Mesenchymal stem cell (in vitro differentiated cells and primary cell): Measurements from ENCODE around the gene FIP1L1.
A peak's percentile ranks its signal among the peaks of the same experiment; 100 is the strongest.
"Not testable (repeated sequence)": the region's sequence is repeated elsewhere in the genome, so short reads cannot be mapped to it uniquely, and the experiment has no call there.

Source experiments
- DNase-seq: peaks from one replicate; pipeline ENCODE4 v3.0.0-alpha.2; 2013
- H2AFZ ChIP-seq: one replicate; pipeline ENCODE4 v1.6.1; 2013; ENCODE audit warnings: low read depth, mild to moderate bottlenecking, control low read depth, inconsistent platforms, low read length, moderate library complexity
- H2AK5ac ChIP-seq: 2 replicates; pipeline ENCODE4 v1.6.1; 2013; ENCODE audit warnings: low read length, moderate library complexity, mild to moderate bottlenecking, inconsistent platforms; ENCODE audit not compliant: severe bottlenecking
- H2BK120ac ChIP-seq: one replicate; pipeline ENCODE4 v1.6.1; 2013; ENCODE audit warnings: low read depth, mild to moderate bottlenecking, inconsistent platforms, low read length, moderate library complexity
- H2BK12ac ChIP-seq, 2 experiments: one replicate each; pipeline ENCODE4 v1.6.1; 2013; ENCODE audit warnings: inconsistent platforms in 2 of 2, low read length in 2 of 2, mild to moderate bottlenecking in 2 of 2, moderate library complexity in 2 of 2, control low read depth in 1 of 2
- H2BK15ac ChIP-seq: one replicate; pipeline ENCODE4 v1.6.1; 2013; ENCODE audit warnings: mild to moderate bottlenecking, low read depth, inconsistent platforms; ENCODE audit not compliant: poor library complexity, severe bottlenecking
- H2BK5ac ChIP-seq: 2 replicates; pipeline ENCODE4 v1.6.1; 2013; ENCODE audit warnings: low read depth, mild to moderate bottlenecking, low read length, control low read depth, inconsistent platforms; ENCODE audit not compliant: poor library complexity, severe bottlenecking
- H3K14ac ChIP-seq, 2 experiments: one replicate each; pipeline ENCODE4 v1.6.1; 2013; ENCODE audit warnings: inconsistent platforms in 2 of 2, low read length in 2 of 2, control low read depth in 1 of 2, mild to moderate bottlenecking in 1 of 2, moderate library complexity in 1 of 2
- H3K18ac ChIP-seq, 2 experiments: one replicate each; pipeline ENCODE4 v1.6.1; 2013; ENCODE audit warnings: inconsistent platforms in 2 of 2, low read length in 2 of 2, control low read depth in 1 of 2, low read depth in 1 of 2, mild to moderate bottlenecking in 1 of 2
- H3K23ac ChIP-seq, 2 experiments: one replicate each; pipeline ENCODE4 v1.6.1; 2013; ENCODE audit warnings: inconsistent platforms in 2 of 2, low read length in 2 of 2, mild to moderate bottlenecking in 2 of 2, moderate library complexity in 2 of 2, control low read depth in 1 of 2
- H3K27ac ChIP-seq: 2 replicates; pipeline ENCODE4 v1.5.1; 2013; ENCODE audit warnings: mild to moderate bottlenecking, moderate library complexity, low read length, control low read depth, inconsistent platforms; ENCODE audit not compliant: poor library complexity, severe bottlenecking
- H3K27me3 ChIP-seq, 2 experiments: 2 replicates each; pipeline versions ENCODE4 v1.6.1 to v1.7.0; 2013; ENCODE audit warnings: low read length in 2 of 2, mild to moderate bottlenecking in 2 of 2, moderate library complexity in 2 of 2, control low read depth in 1 of 2, inconsistent platforms in 1 of 2; ENCODE audit not compliant: control insufficient read depth in 1 of 2, insufficient read depth in 1 of 2
- H3K36me3 ChIP-seq, 2 experiments: 2 replicates each; pipeline versions ENCODE4 v1.6.1 to v1.7.0; 2013; ENCODE audit warnings: low read length in 2 of 2, control low read depth in 1 of 2, inconsistent platforms in 1 of 2, low read depth in 1 of 2, mild to moderate bottlenecking in 1 of 2; ENCODE audit not compliant: insufficient read depth in 2 of 2, control insufficient read depth in 1 of 2
- H3K4ac ChIP-seq, 2 experiments: one replicate each; pipeline ENCODE4 v1.6.1; 2013; ENCODE audit warnings: inconsistent platforms in 2 of 2, low read length in 2 of 2, mild to moderate bottlenecking in 2 of 2, moderate library complexity in 2 of 2, control low read depth in 1 of 2, low read depth in 1 of 2
- H3K4me1 ChIP-seq: 2 replicates; pipeline ENCODE4 v1.6.1; 2013; ENCODE audit warnings: low read depth, low read length, control low read depth; ENCODE audit not compliant: control insufficient read depth, insufficient read depth
- H3K4me2 ChIP-seq: 2 replicates; pipeline ENCODE4 v1.6.1; 2013; ENCODE audit warnings: low read length, mild to moderate bottlenecking, inconsistent platforms; ENCODE audit not compliant: poor library complexity, severe bottlenecking
- H3K4me3 ChIP-seq, 2 experiments: 2 replicates each; pipeline versions ENCODE4 v1.5.1 to v1.7.0; 2013; ENCODE audit warnings: low read length in 2 of 2, mild to moderate bottlenecking in 2 of 2, control low read depth in 1 of 2, low read depth in 1 of 2; ENCODE audit not compliant: insufficient read depth in 1 of 2
- H3K79me1 ChIP-seq: replicated peaks from 2 replicates; pipeline ENCODE4 v1.6.1; 2013; ENCODE audit warnings: mild to moderate bottlenecking, control low read depth, low read length, inconsistent platforms; ENCODE audit not compliant: poor library complexity, severe bottlenecking
- H3K9ac ChIP-seq: 2 replicates; pipeline ENCODE4 v1.7.0; 2013; ENCODE audit warnings: mild to moderate bottlenecking, low read length, moderate library complexity
- H3K9me3 ChIP-seq: 2 replicates; pipeline ENCODE4 v1.7.0; 2013; ENCODE audit warnings: mild to moderate bottlenecking, low read length; ENCODE audit not compliant: control insufficient read depth
- H4K8ac ChIP-seq: one replicate; pipeline ENCODE4 v1.6.1; 2013; ENCODE audit warnings: inconsistent platforms, mild to moderate bottlenecking, low read length, moderate library complexity
- H4K91ac ChIP-seq: one replicate; pipeline ENCODE4 v1.6.1; 2013; ENCODE audit warnings: mild to moderate bottlenecking, low read length, inconsistent platforms
- WGBS: methylation state at CpG from one replicate; pipeline ENCODE4 v1.1.7; 2013; ENCODE audit warnings: mixed read lengths; 5-methylcytosine and 5-hydroxymethylcytosine counted together

FIP1L1 gene

DNA sequence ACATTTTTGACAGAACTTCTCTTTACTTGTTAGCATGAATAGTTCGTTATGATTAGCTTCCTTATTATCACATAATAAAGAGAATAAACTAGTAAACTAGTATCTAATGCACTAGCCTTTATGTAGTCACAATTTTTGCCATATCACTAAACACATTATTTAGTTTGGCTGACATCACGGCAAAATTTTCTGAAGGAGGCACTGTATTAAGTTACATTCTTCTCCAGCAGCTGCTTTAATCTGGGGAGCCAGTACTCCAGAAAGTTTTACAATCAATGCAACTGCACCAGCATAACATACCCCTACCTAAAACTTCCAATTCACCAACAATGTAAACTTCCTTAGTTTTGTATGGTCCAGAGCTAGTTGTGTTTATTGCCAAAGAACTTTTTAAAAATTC lies 87.8 kb downstream of the FIP1L1 start:
- no peak overlapping the region for H2BK5ac ChIP-seq
- H3K27ac ChIP-seq: no peak overlapping the region
- H4K91ac ChIP-seq: no peak overlapping the region
- H3K4me1 ChIP-seq: no peaks in the 10 kb centered on the region
- no peak for DNase-seq
- no peak overlapping the region for H2AK5ac ChIP-seq
- H3K36me3 ChIP-seq: peaks cover 0 to 50% of the 10 kb centered on the region in 2 experiments
- H3K27me3 ChIP-seq: no peaks in the 10 kb centered on the region
- no peak overlapping the region for H2BK120ac ChIP-seq
- no peak overlapping the region for H3K14ac ChIP-seq
- H2BK15ac ChIP-seq: no peak overlapping the region
- no peak overlapping the region for H3K9ac ChIP-seq
- no peak overlapping the region for H3K4ac ChIP-seq
- peaks cover 7% of the 10 kb centered on the region for H3K9me3 ChIP-seq
- H3K4me2 ChIP-seq: no peak overlapping the region
- H3K18ac ChIP-seq: no peak overlapping the region
- no peak overlapping the region for H3K23ac ChIP-seq
- WGBS: 100% methylated on average over 1 of the region's 2 CpGs
- H2BK12ac ChIP-seq: no peak overlapping the region
- H3K79me1 ChIP-seq: no peaks in the 10 kb centered on the region
- H3K4me3 ChIP-seq: no peak overlapping the region
- H4K8ac ChIP-seq: no peak overlapping the region
- no peak overlapping the region for H2AFZ ChIP-seq

DNA sequence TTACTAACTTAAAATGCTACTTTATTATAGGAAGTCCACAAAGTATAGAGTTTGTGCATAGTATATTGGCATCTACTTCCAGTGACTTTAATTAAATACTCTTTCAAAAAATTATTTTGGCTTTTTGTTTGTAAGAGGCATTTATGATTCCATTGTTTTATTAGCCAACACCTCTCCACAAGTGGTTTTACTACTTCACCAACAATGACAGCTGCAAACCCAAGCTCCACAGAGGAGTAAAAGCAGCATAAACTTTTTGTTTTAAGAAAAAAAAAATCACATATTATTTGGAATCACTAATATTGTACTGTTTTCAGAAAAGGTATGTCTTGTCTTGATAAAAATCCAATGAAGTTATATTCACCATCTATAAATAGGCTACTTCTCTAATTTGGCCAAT lies 88.5 kb downstream of the FIP1L1 start:
- H3K14ac ChIP-seq: no peak overlapping the region

DNA sequence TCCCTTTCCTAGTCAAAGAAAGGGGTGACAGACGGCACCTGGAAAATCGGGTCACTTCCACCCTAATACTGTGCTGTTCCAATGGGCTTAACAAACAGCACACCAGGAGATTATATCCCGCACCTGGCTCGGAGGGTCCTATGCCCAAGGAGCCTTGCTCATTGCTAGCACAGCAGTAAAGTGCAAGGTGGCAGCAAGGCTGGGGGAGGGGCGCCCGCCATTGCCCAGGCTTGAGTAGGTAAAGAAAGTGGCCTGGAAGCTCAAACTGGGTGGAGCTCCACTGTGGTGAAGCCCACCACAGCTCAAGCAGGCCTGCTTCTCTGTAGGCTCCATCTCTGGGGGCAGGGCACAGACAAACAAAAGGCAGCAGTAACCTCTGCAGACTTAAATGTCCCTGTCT lies 89.1 kb downstream of the FIP1L1 start:
- WGBS: 100% methylated on average over 4 of the region's 6 CpGs
- H3K27me3 ChIP-seq: not testable (repeated sequence)

More for the DNA sequence above, 88.5 kb downstream of the FIP1L1 start:
- no peak overlapping the region for H3K4me3 ChIP-seq
- H3K4me1 ChIP-seq: no peaks in the 10 kb centered on the region
- H3K4ac ChIP-seq: no peak overlapping the region
- no peak overlapping the region for H2BK12ac ChIP-seq
- no peak overlapping the region for H3K23ac ChIP-seq
- H3K9me3 ChIP-seq: peaks cover 7% of the 10 kb centered on the region
- H3K27me3 ChIP-seq: no peaks in the 10 kb centered on the region
- no peak overlapping the region for H2BK5ac ChIP-seq
- H3K36me3 ChIP-seq: peaks cover 0 to 44% of the 10 kb centered on the region in 2 experiments
- H3K4me2 ChIP-seq: no peak overlapping the region
- H3K79me1 ChIP-seq: no peaks in the 10 kb centered on the region
- H3K18ac ChIP-seq: no peak overlapping the region
- no peak overlapping the region for H4K91ac ChIP-seq
- H2BK120ac ChIP-seq: no peak overlapping the region
- no peak overlapping the region for H2AK5ac ChIP-seq
- H3K27ac ChIP-seq: no peak overlapping the region
- H3K9ac ChIP-seq: no peak overlapping the region
- DNase-seq: no peak
- no peak overlapping the region for H4K8ac ChIP-seq
- H2BK15ac ChIP-seq: no peak overlapping the region
- H2AFZ ChIP-seq: no peak overlapping the region

DNA sequence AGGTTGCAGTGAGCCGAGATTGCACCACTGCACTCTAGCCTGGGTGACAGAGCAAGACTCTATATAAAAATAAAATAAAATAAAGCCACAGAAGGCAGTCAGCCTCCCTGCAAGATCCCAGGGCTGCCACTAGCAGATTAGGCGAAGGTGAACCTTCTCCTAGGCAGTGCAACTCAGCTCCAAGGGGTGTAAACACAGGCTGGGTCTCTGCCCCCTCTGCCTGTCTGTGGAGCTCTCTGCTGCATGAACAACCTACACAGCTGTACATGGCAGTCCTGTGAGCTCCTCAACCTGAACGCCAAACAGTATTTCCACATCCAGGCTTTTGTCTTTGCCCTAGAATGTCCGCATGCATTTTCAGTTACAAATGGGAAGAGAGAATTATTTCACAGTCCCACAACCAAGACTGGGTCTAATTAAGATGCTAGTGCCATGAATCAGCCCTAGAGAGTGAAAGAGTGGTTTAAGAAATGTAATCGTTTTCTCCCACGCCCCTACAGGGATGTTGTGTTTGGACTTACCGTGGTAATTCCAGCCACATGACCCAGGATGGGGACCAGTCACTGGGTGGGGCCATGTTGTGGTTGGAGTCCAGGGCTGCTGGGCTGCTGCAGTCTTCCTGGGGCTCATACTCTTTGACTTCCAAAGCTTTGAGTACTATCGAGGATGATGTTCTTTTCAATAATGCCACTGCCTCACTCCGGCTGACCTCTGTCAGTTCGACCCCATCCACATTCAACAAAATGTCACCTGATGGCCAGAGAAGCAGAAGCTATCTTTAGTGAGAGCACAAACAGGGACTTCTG lies 99.0 kb downstream of the FIP1L1 start:
- Histone ChIP-seq H2AFZ (no peak overlapping the region), H3K27ac (no peak overlapping the region), H2BK5ac (no peak overlapping the region), H2AK5ac (no peak overlapping the region), H2BK15ac (no peak overlapping the region), H3K79me1 (no peaks in the 10 kb centered on the region), H3K27me3 (no peaks in the 10 kb centered on the region), H3K4me3 (peak overlapping the region in 1 of 2 experiments; percentile 31), H3K23ac (no peak overlapping the region), H4K91ac (no peak overlapping the region), H3K4ac (no peak overlapping the region), H2BK120ac (no peak overlapping the region), H3K4me1 (peaks cover 3% of the 10 kb centered on the region), H3K18ac (peak overlapping the region; percentile 70 to 77), H2BK12ac (peak overlapping the region; percentile 4 to 82), H3K4me2 (no peak overlapping the region), H3K36me3 (peaks cover 0 to 2% of the 10 kb centered on the region in 2 experiments), H4K8ac (peak overlapping the region; percentile 89), H3K9me3 (peaks cover 2% of the 10 kb centered on the region), H3K9ac (peak overlapping the region; percentile 84), H3K14ac (peak overlapping the region in 1 of 2 experiments; percentile 36)
- WGBS: 35% methylated on average over 8 of the region's 10 CpGs
- DNase-seq: peak; percentile 94

More for the DNA sequence above, 89.1 kb downstream of the FIP1L1 start:
- H4K91ac ChIP-seq, H3K79me1 ChIP-seq, DNase-seq, H3K14ac ChIP-seq, H2BK12ac ChIP-seq, H3K27ac ChIP-seq, H3K23ac ChIP-seq, H2BK15ac ChIP-seq, H2AFZ ChIP-seq, H3K9me3 ChIP-seq, H3K4me3 ChIP-seq, H2AK5ac ChIP-seq, H4K8ac ChIP-seq, H2BK5ac ChIP-seq, H3K4me2 ChIP-seq, H2BK120ac ChIP-seq, H3K4ac ChIP-seq, H3K18ac ChIP-seq, H3K9ac ChIP-seq, H3K4me1 ChIP-seq: not testable (repeated sequence)
- H3K36me3 ChIP-seq: peaks cover 0 to 37% of the 10 kb centered on the region in 2 experiments
